Stimulated activated CD4-positive, alpha-beta T cell treated with anti-CD3 and anti-CD28 coated beads, Interleukin-1b, Interleukin-23, amount 100 ng/mL, for 24 hours (primary cell): ENCODE data around the gene ADAMTSL5.

ENCODE experiments used
- DNase-seq, 4 experiments: peaks; one replicate each; pipeline ENCODE4 v3.0.0-alpha.2; 2020; ENCODE audit warnings: low read depth in 4 of 4, low spot score in 1 of 4

ADAMTSL5 gene

DNA sequence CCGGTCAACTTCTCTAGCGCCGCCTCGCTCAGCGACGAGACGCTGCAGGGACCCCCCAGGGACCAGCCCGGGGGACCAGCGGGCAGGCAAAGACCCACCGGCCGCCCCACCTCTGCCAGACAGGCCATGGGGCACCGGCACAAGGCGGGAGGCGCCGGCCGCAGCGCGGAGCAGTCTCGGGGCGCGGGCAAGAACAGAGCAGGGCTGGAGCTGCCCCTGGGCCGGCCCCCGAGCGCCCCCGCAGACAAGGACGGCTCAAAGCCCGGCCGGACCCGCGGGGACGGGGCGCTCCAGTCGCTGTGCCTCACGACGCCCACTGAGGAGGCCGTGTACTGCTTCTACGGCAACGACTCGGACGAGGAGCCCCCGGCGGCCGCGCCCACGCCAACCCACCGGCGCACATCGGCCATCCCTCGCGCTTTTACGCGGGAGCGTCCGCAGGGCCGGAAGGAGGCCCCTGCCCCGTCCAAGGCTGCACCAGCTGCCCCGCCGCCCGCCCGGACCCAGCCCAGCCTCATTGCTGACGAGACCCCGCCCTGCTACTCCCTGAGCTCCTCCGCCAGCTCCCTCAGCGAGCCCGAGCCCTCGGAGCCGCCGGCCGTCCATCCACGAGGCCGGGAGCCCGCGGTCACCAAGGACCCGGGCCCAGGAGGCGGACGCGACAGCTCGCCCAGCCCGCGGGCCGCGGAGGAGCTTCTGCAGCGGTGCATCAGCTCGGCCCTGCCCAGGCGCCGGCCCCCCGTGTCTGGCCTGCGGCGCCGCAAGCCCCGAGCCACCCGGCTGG, 45.1 kb downstream of the ADAMTSL5 start:
- DNase-seq = no peak

DNA sequence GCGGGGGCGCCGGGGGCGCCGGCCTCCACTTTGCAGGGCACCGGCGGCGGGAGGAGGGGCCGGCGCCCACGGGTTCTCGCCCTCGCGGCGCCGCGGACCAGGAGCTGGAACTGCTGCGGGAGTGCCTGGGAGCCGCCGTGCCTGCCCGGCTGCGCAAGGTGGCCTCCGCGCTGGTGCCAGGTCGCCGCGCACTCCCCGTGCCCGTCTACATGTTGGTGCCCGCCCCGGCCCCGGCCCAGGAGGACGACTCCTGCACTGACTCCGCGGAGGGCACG, 45.7 kb downstream of the ADAMTSL5 start:
- DNase-seq = no peak

- no peak for DNase-seq
Measured at GRCh38 chr19:1466461-1467214, 46.2 kb downstream of the ADAMTSL5 start.

GRCh38 chr19:1466018-1466460, 46.8 kb downstream of the ADAMTSL5 start:
- no peak for DNase-seq

GRCh38 chr19:1465191-1466016, 47.4 kb downstream of the ADAMTSL5 start:
- DNase-seq = no peak

DNA sequence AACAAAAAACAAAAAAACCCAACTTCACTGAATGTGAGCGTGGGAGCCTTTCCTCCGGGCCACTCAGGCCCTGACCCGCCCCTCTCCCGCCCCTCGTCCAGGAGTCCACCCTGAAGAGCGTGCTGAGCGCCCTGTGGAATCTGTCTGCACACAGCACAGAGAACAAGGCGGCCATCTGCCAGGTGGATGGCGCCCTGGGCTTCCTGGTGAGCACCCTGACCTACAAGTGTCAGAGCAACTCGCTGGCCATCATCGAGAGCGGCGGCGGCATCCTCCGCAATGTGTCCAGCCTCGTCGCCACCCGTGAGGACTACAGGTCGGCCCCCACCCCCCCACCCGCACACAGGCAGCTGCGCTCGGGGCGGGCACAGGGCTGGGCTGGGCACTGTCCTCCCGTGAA, 51.0 kb downstream of the ADAMTSL5 start:
- DNase-seq = no peak

DNA sequence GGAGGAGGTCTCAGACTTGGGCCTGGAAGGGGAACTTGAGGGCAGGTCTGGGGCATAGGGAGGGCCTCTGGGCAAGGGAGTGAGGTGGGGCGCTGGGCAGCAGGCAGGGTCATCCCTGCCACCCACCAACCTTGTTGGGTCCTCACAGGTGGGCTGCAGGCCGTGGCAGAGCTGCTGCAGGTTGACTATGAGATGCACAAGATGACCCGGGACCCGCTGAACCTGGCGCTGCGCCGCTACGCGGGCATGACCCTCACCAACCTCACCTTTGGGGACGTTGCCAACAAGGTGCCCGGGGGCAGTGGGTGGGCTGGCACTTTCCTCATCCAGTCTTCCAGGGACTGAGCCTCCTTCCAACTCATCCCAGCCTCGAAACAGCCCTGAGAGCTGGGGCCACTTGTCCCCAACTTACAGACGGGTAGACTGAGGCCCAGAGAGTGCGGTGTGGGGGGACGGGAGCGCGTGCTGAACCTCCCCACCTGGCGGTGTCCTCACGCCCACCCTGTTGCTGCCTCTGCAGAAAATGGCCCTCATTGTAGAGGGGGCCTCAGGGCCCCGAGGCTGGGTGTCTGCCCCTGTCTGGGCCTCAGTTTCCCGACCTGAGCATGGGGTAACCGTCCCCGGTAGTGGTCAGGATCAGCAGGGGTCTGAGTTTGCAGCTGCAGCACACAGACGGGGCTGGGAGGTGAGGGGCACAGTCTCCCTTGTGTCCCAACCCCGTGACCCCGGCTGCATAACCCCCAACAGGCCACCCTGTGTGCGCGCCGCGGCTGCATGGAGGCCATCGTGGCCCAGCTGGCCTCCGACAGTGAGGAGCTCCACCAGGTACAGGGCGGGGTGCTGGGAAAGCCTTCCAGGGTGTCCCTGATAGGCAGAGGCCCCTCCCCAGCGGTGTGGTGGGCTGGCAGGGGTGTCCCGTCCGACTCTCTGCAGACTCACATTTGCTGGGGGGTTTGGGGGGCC, 52.5 kb downstream of the ADAMTSL5 start:
- DNase-seq = no peak

GRCh38 chr19:1459479-1459878, 53.3 kb downstream of the ADAMTSL5 start:
- DNase-seq = no peak

DNA sequence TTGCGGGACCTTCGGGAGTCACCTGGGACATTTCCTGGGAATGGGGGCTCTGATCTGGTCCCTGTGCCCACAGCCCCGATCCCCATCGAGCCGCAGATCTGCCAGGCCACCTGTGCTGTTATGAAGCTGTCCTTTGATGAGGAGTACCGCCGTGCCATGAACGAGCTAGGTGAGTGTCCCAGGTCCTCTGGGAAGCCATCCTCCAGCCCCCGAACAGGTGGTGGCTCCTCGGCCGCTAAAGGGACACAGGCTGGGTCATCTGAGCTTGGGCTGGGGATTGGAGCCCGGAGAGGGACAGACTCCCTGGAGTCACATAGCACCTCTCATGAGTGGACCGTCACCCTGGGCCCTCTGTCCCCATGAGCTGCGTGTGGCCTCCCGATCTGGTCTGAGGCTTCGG, 54.9 kb downstream of the ADAMTSL5 start:
- DNase-seq = no peak

GRCh38 chr19:1457031-1457739, 55.6 kb downstream of the ADAMTSL5 start:
- DNase-seq = no peak

DNA sequence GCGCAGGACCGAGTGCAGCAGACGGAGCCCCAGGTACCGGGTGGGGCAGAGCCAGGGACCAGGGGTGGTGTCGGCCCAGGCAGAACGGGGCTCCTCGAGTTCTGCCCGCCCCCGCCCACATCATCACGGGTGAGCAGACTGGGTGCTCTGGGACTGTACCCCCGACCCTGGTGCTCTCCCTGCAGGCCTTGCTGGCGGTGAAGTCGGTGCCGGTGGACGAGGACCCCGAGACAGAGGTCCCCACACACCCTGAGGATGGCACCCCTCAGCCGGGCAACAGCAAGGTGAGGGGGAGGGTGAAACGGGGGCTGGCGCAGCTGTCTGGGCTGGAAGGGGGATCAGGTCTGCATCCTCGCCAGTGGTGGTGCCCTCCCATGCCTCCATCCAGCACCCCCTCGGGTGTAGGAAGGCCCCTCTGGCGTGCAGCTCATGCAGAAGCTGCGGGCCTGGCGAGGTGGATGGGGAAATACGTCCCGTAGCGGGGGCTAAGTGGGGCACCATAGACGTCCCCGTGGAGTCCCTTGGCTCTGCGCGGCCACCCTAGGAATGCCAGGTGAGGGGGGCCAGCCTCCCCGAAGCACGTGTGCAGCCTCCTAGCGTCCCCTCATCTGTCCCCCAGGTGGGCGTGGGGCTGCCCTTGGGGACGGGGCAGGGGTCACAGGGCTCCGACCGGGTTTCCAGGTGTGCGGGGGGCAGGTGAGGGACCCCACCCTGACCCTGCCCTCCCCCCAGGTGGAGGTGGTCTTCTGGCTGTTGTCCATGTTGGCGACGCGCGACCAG, 56.5 kb downstream of the ADAMTSL5 start:
- DNase-seq = no peak

- no peak for DNase-seq
Measured at GRCh38 chr19:1455336-1456120, 57.3 kb downstream of the ADAMTSL5 start.
